Measurements from ENCODE around the gene SPDYE5. TPM values are rescaled to one million over a fixed set of nuclear protein-coding genes. Genes with fewer than 3 reads are reported as not detected.

Gene SPDYE5
- total and polyA plus RNA-seq, 2 experiments from 2014 or later = 0.74 TPM; not detected in 1

GRCh38 chr7:75534727-75535307, 42.7 kb downstream of the SPDYE5 start:
- H3K4me3 ChIP-seq = 0 out of 2 replicates have a peak overlapping the region, but pooled peaks have one; percentile 1
- no peaks in the 10 kb centered on the region for H3K9me2 ChIP-seq (ENCODE audit: insufficient read depth)
- no peak overlapping the region for H3K27ac ChIP-seq
- H3K9me3 ChIP-seq (ENCODE audit: low read depth) = no peaks in the 10 kb centered on the region
- no peak overlapping the region for H3K9ac ChIP-seq
- DNase-seq = peak; percentile 77
- in situ Hi-C loops (cut with MboI) = no loop called here
- WGBS, 2 experiments (ENCODE audit: low coverage in 1 of 2, low lambda C conversion rate in 2 of 2, missing lambda C conversion rate in 2 of 2) = 27 to 36% methylated on average over 8 of the region's 8 CpGs
- H3K4me1 ChIP-seq (ENCODE audit: insufficient read depth) = peaks cover 13% of the 10 kb centered on the region
- peaks cover 21% of the 10 kb centered on the region for H3F3A ChIP-seq (ENCODE audit: insufficient read depth)
- peaks cover 7% of the 10 kb centered on the region; the same call in 1 of the 2 replicates for H3K36me3 ChIP-seq (ENCODE audit: low read depth)
- no peaks in the 10 kb centered on the region for H3K79me2 ChIP-seq (ENCODE audit: insufficient read depth)
- no peaks in the 10 kb centered on the region for H3K27me3 ChIP-seq (replicated peaks; ENCODE audit: insufficient read depth)
- no peaks in the 10 kb centered on the region for H4K20me1 ChIP-seq (ENCODE audit: insufficient read depth)
- TF ChIP-seq EZH2phosphoT487 (IDR thresholded peaks at IDR 0.05; ENCODE audit: insufficient read depth, low read depth) (peak; percentile 90), EZH2 (IDR thresholded peaks at IDR 0.05; ENCODE audit: insufficient read depth, poor library complexity, severe bottlenecking) (no peak)
- no peak overlapping the region for H3K4me2 ChIP-seq (ENCODE audit: unreplicated experiment)
- no peak overlapping the region for H2AFZ ChIP-seq

- in situ Hi-C loops (cut with MboI) = no loop called here
- WGBS, 2 experiments (ENCODE audit: low coverage in 1 of 2, low lambda C conversion rate in 2 of 2, missing lambda C conversion rate in 2 of 2) = 92 to 94% methylated on average over 4 of the region's 4 CpGs
- no peaks in the 10 kb centered on the region for H3K9me3 ChIP-seq (ENCODE audit: low read depth)
- H3K4me2 ChIP-seq (ENCODE audit: unreplicated experiment) = no peak overlapping the region
- H3K9ac ChIP-seq = no peak overlapping the region
- no peaks in the 10 kb centered on the region for H3K79me2 ChIP-seq (ENCODE audit: insufficient read depth)
- no peak for DNase-seq
- peaks cover 21% of the 10 kb centered on the region for H3F3A ChIP-seq (ENCODE audit: insufficient read depth)
- H2AFZ ChIP-seq = no peak overlapping the region
- H3K27me3 ChIP-seq (replicated peaks; ENCODE audit: insufficient read depth) = no peaks in the 10 kb centered on the region
- H3K36me3 ChIP-seq (ENCODE audit: low read depth) = peaks cover 7% of the 10 kb centered on the region; the same call in 1 of the 2 replicates
- no peaks in the 10 kb centered on the region for H4K20me1 ChIP-seq (ENCODE audit: insufficient read depth)
- H3K4me1 ChIP-seq (ENCODE audit: insufficient read depth) = peaks cover 13% of the 10 kb centered on the region
- H3K9me2 ChIP-seq (ENCODE audit: insufficient read depth) = no peaks in the 10 kb centered on the region
- no peak overlapping the region for H3K27ac ChIP-seq
- H3K4me3 ChIP-seq = no peak overlapping the region
- TF ChIP-seq EZH2 (IDR thresholded peaks at IDR 0.05; ENCODE audit: insufficient read depth, poor library complexity, severe bottlenecking) (no peak), EZH2phosphoT487 (IDR thresholded peaks at IDR 0.05; ENCODE audit: insufficient read depth, low read depth) (no peak)
Observed at GRCh38 chr7:75536491-75536890, 44.4 kb downstream of the SPDYE5 start.

- no peak overlapping the region for H3K4me3 ChIP-seq
- peaks cover 21% of the 10 kb centered on the region for H3F3A ChIP-seq (ENCODE audit: insufficient read depth)
- no peaks in the 10 kb centered on the region for H3K9me2 ChIP-seq (ENCODE audit: insufficient read depth)
- no peak for DNase-seq
- 93 to 96% methylated on average over 18 of the region's 18 CpGs for WGBS, 2 experiments (ENCODE audit: low coverage in 1 of 2, low lambda C conversion rate in 2 of 2, missing lambda C conversion rate in 2 of 2)
- in situ Hi-C loops (cut with MboI) = no loop called here
- H4K20me1 ChIP-seq (ENCODE audit: insufficient read depth) = no peaks in the 10 kb centered on the region
- H3K9me3 ChIP-seq (ENCODE audit: low read depth) = no peaks in the 10 kb centered on the region
- no peak overlapping the region for H3K9ac ChIP-seq
- H3K27ac ChIP-seq = no peak overlapping the region
- H3K79me2 ChIP-seq (ENCODE audit: insufficient read depth) = no peaks in the 10 kb centered on the region
- H3K36me3 ChIP-seq (ENCODE audit: low read depth) = peaks cover 7% of the 10 kb centered on the region; the same call in 1 of the 2 replicates
- no peak for TF ChIP-seq EZH2 (IDR thresholded peaks at IDR 0.05; ENCODE audit: insufficient read depth, poor library complexity, severe bottlenecking)
- TF ChIP-seq EZH2phosphoT487 (IDR thresholded peaks at IDR 0.05; ENCODE audit: insufficient read depth, low read depth) = no peak
- H3K4me1 ChIP-seq (ENCODE audit: insufficient read depth) = peaks cover 13% of the 10 kb centered on the region
- no peaks in the 10 kb centered on the region for H3K27me3 ChIP-seq (replicated peaks; ENCODE audit: insufficient read depth)
- H3K4me2 ChIP-seq (ENCODE audit: unreplicated experiment) = no peak overlapping the region
- no peak overlapping the region for H2AFZ ChIP-seq
Observed at GRCh38 chr7:75536940-75537538, 44.9 kb downstream of the SPDYE5 start.

GRCh38 chr7:75537731-75538130, 45.6 kb downstream of the SPDYE5 start:
- TF ChIP-seq EZH2phosphoT487 (IDR thresholded peaks at IDR 0.05; ENCODE audit: insufficient read depth, low read depth) (no peak), EZH2 (IDR thresholded peaks at IDR 0.05; ENCODE audit: insufficient read depth, poor library complexity, severe bottlenecking) (no peak)
- H3K4me2 ChIP-seq (ENCODE audit: unreplicated experiment) = no peak overlapping the region
- no peaks in the 10 kb centered on the region for H3K9me2 ChIP-seq (ENCODE audit: insufficient read depth)
- in situ Hi-C loops (cut with MboI) = no loop called here
- H3K27me3 ChIP-seq (replicated peaks; ENCODE audit: insufficient read depth) = no peaks in the 10 kb centered on the region
- WGBS, 2 experiments (ENCODE audit: low coverage in 1 of 2, low lambda C conversion rate in 2 of 2, missing lambda C conversion rate in 2 of 2) = 90 to 99% methylated on average over 5 of the region's 5 CpGs
- H3K27ac ChIP-seq = no peak overlapping the region
- H4K20me1 ChIP-seq (ENCODE audit: insufficient read depth) = no peaks in the 10 kb centered on the region
- no peak for DNase-seq
- H2AFZ ChIP-seq = no peak overlapping the region
- H3K9ac ChIP-seq = no peak overlapping the region
- no peaks in the 10 kb centered on the region for H3K79me2 ChIP-seq (ENCODE audit: insufficient read depth)
- H3F3A ChIP-seq (ENCODE audit: insufficient read depth) = peaks cover 21% of the 10 kb centered on the region
- H3K4me3 ChIP-seq = no peak overlapping the region
- peaks cover 13% of the 10 kb centered on the region for H3K4me1 ChIP-seq (ENCODE audit: insufficient read depth)
- H3K9me3 ChIP-seq (ENCODE audit: low read depth) = no peaks in the 10 kb centered on the region
- H3K36me3 ChIP-seq (ENCODE audit: low read depth) = peaks cover 7% of the 10 kb centered on the region; the same call in 1 of the 2 replicates
